ENCODE results near the gene HIF3A. TPM values are rescaled to one million over a fixed set of nuclear protein-coding genes. Genes with fewer than 3 reads are reported as not detected.
A peak's percentile ranks its signal among the peaks of the same experiment; 100 is the strongest.

HIF3A gene
- total RNA-seq, 1 experiment from 2014 or later, result 5.2 TPM

GRCh38 chr19:46372901-46373490, 76.2 kb downstream of the HIF3A start:
- no peak overlapping the region for H3K4me3 Mint-ChIP-seq (ENCODE audit: unreplicated experiment)
- DNase-seq, result no peak
- no peaks in the 10 kb centered on the region for H3K9me3 Mint-ChIP-seq (ENCODE audit: unreplicated experiment)
- TF ChIP-seq CTCF (IDR thresholded peaks at IDR 0.05; ENCODE audit: insufficient read depth in 1 of 2, low read depth in 1 of 2, low read length in 1 of 2, severe bottlenecking in 1 of 2, unreplicated experiment in 1 of 2), result peak in 1 of 2 experiments; percentile 13
- peaks cover 45% of the 10 kb centered on the region for H3K36me3 Mint-ChIP-seq (ENCODE audit: insufficient read depth, unreplicated experiment)
- Histone ChIP-seq H3K27me3 (replicated peaks; ENCODE audit: control insufficient read depth, insufficient read depth, low read length) (no peaks in the 10 kb centered on the region), H3K9me3 (no peaks in the 10 kb centered on the region), H3K36me3 (ENCODE audit: control insufficient read depth, insufficient read depth, low read length) (no peaks in the 10 kb centered on the region; the same call in 1 of the 2 replicates), H3K4me3 (ENCODE audit: low read depth, low read length) (no peak overlapping the region), H3K4me1 (peaks cover 6% of the 10 kb centered on the region; the same call in 1 of the 2 replicates)
- intact Hi-C loops (cut with micrococcal nuclease; ENCODE audit: unreplicated experiment), result no loop called here
- no peaks in the 10 kb centered on the region for H3K27me3 Mint-ChIP-seq (ENCODE audit: insufficient read depth, unreplicated experiment)
- H3K27ac Mint-ChIP-seq (ENCODE audit: unreplicated experiment), result no peak overlapping the region
- ChIA-PET POLR2A (no interaction called here), CTCF (interaction anchor here (0.5 kb wide), 1 partner anchor 22 kb away, joined by 4 read pairs; no protein-coding TSS in a partner anchor)
- H3K4me1 Mint-ChIP-seq (ENCODE audit: low read depth, unreplicated experiment), result no peaks in the 10 kb centered on the region
- no TSS peak for BruUV-seq (replicated peaks)

- no TSS peak for BruUV-seq (replicated peaks)
- no peak for TF ChIP-seq CTCF (IDR thresholded peaks at IDR 0.05; ENCODE audit: insufficient read depth in 1 of 2, low read depth in 1 of 2, low read length in 1 of 2, severe bottlenecking in 1 of 2, unreplicated experiment in 1 of 2)
- H3K36me3 ChIP-seq (ENCODE audit: control insufficient read depth, insufficient read depth, low read length), result no peaks in the 10 kb centered on the region; the same call in 1 of the 2 replicates
- peak in 1 of 2 experiments; percentile 39 for DNase-seq
- intact Hi-C loops (cut with micrococcal nuclease; ENCODE audit: unreplicated experiment), result no loop called here
- peaks cover 6% of the 10 kb centered on the region; the same call in 1 of the 2 replicates for H3K4me1 ChIP-seq
- H3K4me3 ChIP-seq (ENCODE audit: low read depth, low read length), result no peak overlapping the region
- H3K27me3 ChIP-seq (replicated peaks; ENCODE audit: control insufficient read depth, insufficient read depth, low read length), result no peaks in the 10 kb centered on the region
- Mint-ChIP-seq H3K9me3 (ENCODE audit: unreplicated experiment) (no peaks in the 10 kb centered on the region), H3K27me3 (ENCODE audit: insufficient read depth, unreplicated experiment) (no peaks in the 10 kb centered on the region), H3K4me3 (ENCODE audit: unreplicated experiment) (no peak overlapping the region), H3K4me1 (ENCODE audit: low read depth, unreplicated experiment) (no peaks in the 10 kb centered on the region), H3K27ac (ENCODE audit: unreplicated experiment) (peak overlapping the region; percentile 52), H3K36me3 (ENCODE audit: insufficient read depth, unreplicated experiment) (peaks cover 52% of the 10 kb centered on the region)
- POLR2A ChIA-PET, result no interaction called here
- no peaks in the 10 kb centered on the region for H3K9me3 ChIP-seq
- CTCF ChIA-PET, result interaction anchor here (0.5 to 0.6 kb wide), 2 partner anchors 21 to 93 kb away, joined by 4 to 7 read pairs; no protein-coding TSS in a partner anchor
Observed at GRCh38 chr19:46373491-46374359, 76.9 kb downstream of the HIF3A start.
